ENCODE data around the gene FUT4. TPM values are rescaled to one million over a fixed set of nuclear protein-coding genes. Genes with fewer than 3 reads are reported as not detected.
"Not testable (repeated sequence)": the region's sequence is repeated elsewhere in the genome, so short reads cannot be mapped to it uniquely, and the experiment has no call there.

Gene FUT4
- total and polyA plus RNA-seq, 2 donors from 2014 or later: 1.2 to 9.5 TPM

- no peak overlapping the region for H3K27ac ChIP-seq (ENCODE audit: low read depth in 2 of 2, low read length in 2 of 2)
- no peak overlapping the region for H3K4me3 ChIP-seq (ENCODE audit: low read length in 3 of 3)
- no peaks in the 10 kb centered on the region for H3K27me3 ChIP-seq (ENCODE audit: control insufficient read depth, insufficient read depth, low read length)
- H3K4me1 ChIP-seq (ENCODE audit: control insufficient read depth in 2 of 3, insufficient read depth in 2 of 3, low read depth in 1 of 3, low read length in 3 of 3): no peaks in the 10 kb centered on the region
- no peaks in the 10 kb centered on the region for H3K9me3 ChIP-seq (ENCODE audit: control insufficient read depth in 2 of 3, insufficient read depth in 1 of 3, low read length in 3 of 3)
- peaks cover 4 to 19% (median 16%) of the 10 kb centered on the region in 3 donors for H3K36me3 ChIP-seq (ENCODE audit: control insufficient read depth in 2 of 3, insufficient read depth in 3 of 3, low read length in 3 of 3)
- no peak for FAIRE-seq
- no peak overlapping the region for H3K9ac ChIP-seq (ENCODE audit: low read length in 3 of 3)
- no peak for DNase-seq
- TF ChIP-seq CTCF (IDR thresholded peaks at IDR 0.05; ENCODE audit: borderline replicate concordance, extremely low read depth, insufficient read depth): no peak
- intact Hi-C loops (cut with DNase I): no loop called here
Observed at GRCh38 chr11:94500181-94500580, 43.5 kb upstream of the FUT4 start.

GRCh38 chr11:94501522-94501921 is 42.2 kb upstream of the FUT4 start:
- no peak overlapping the region for H3K4me3 ChIP-seq (ENCODE audit: low read length in 3 of 3)
- TF ChIP-seq CTCF (IDR thresholded peaks at IDR 0.05; ENCODE audit: borderline replicate concordance, extremely low read depth, insufficient read depth): no peak
- intact Hi-C loops (cut with DNase I): no loop called here
- FAIRE-seq (peak; percentile 67), DNase-seq (no peak)
- H3K9ac ChIP-seq (ENCODE audit: low read length in 3 of 3): no peak overlapping the region
- H3K9me3 ChIP-seq (ENCODE audit: control insufficient read depth in 2 of 3, insufficient read depth in 1 of 3, low read length in 3 of 3): no peaks in the 10 kb centered on the region
- H3K27ac ChIP-seq (ENCODE audit: low read depth in 2 of 2, low read length in 2 of 2): no peak overlapping the region
- no peaks in the 10 kb centered on the region for H3K4me1 ChIP-seq (ENCODE audit: control insufficient read depth in 2 of 3, insufficient read depth in 2 of 3, low read depth in 1 of 3, low read length in 3 of 3)
- H3K36me3 ChIP-seq (ENCODE audit: control insufficient read depth in 2 of 3, insufficient read depth in 3 of 3, low read length in 3 of 3): peaks cover 4 to 19% (median 14%) of the 10 kb centered on the region in 3 donors
- no peaks in the 10 kb centered on the region for H3K27me3 ChIP-seq (ENCODE audit: control insufficient read depth, insufficient read depth, low read length)

GRCh38 chr11:94504689-94505293 is 38.9 kb upstream of the FUT4 start:
- no peak overlapping the region for H3K27ac ChIP-seq (ENCODE audit: low read depth in 2 of 2, low read length in 2 of 2)
- peak; percentile 51 for TF ChIP-seq CTCF (IDR thresholded peaks at IDR 0.05; ENCODE audit: borderline replicate concordance, extremely low read depth, insufficient read depth)
- no peaks in the 10 kb centered on the region for H3K4me1 ChIP-seq (ENCODE audit: control insufficient read depth in 2 of 3, insufficient read depth in 2 of 3, low read depth in 1 of 3, low read length in 3 of 3)
- peaks cover 0 to 8% (median 2%) of the 10 kb centered on the region in 3 donors for H3K36me3 ChIP-seq (ENCODE audit: control insufficient read depth in 2 of 3, insufficient read depth in 3 of 3, low read length in 3 of 3)
- no peaks in the 10 kb centered on the region for H3K27me3 ChIP-seq (ENCODE audit: control insufficient read depth, insufficient read depth, low read length)
- no peak overlapping the region for H3K4me3 ChIP-seq (ENCODE audit: low read length in 3 of 3)
- FAIRE-seq: peak; percentile 95
- intact Hi-C loops (cut with DNase I): no loop called here
- H3K9ac ChIP-seq (ENCODE audit: low read length in 3 of 3): no peak overlapping the region
- H3K9me3 ChIP-seq (ENCODE audit: control insufficient read depth in 2 of 3, insufficient read depth in 1 of 3, low read length in 3 of 3): no peaks in the 10 kb centered on the region
- peak in 2 of 5 donors; percentile 64 to 73 for DNase-seq

GRCh38 chr11:94506513-94506912 is 37.2 kb upstream of the FUT4 start:
- H3K4me3 ChIP-seq (ENCODE audit: low read length in 3 of 3); H3K27me3 ChIP-seq (ENCODE audit: control insufficient read depth, insufficient read depth, low read length); FAIRE-seq; H3K9me3 ChIP-seq (ENCODE audit: control insufficient read depth in 2 of 3, insufficient read depth in 1 of 3, low read length in 3 of 3); H3K27ac ChIP-seq (ENCODE audit: low read depth in 2 of 2, low read length in 2 of 2); H3K36me3 ChIP-seq (ENCODE audit: control insufficient read depth in 2 of 3, insufficient read depth in 3 of 3, low read length in 3 of 3); H3K4me1 ChIP-seq (ENCODE audit: control insufficient read depth in 2 of 3, insufficient read depth in 2 of 3, low read depth in 1 of 3, low read length in 3 of 3); DNase-seq; H3K9ac ChIP-seq (ENCODE audit: low read length in 3 of 3); intact Hi-C loops (cut with DNase I): not testable (repeated sequence)
